GM19324 (cell line): ENCODE results near the gene SYNDIG1.

Experiments
- ATAC-seq: cut with Tn5 transposase; IDR thresholded peaks from one replicate; pipeline ENCODE4 v1.9.1; 2021; ENCODE audit warnings: mild to moderate bottlenecking, moderate library complexity; ENCODE audit not compliant: unreplicated experiment, low FRiP score

The SYNDIG1 gene

DNA sequence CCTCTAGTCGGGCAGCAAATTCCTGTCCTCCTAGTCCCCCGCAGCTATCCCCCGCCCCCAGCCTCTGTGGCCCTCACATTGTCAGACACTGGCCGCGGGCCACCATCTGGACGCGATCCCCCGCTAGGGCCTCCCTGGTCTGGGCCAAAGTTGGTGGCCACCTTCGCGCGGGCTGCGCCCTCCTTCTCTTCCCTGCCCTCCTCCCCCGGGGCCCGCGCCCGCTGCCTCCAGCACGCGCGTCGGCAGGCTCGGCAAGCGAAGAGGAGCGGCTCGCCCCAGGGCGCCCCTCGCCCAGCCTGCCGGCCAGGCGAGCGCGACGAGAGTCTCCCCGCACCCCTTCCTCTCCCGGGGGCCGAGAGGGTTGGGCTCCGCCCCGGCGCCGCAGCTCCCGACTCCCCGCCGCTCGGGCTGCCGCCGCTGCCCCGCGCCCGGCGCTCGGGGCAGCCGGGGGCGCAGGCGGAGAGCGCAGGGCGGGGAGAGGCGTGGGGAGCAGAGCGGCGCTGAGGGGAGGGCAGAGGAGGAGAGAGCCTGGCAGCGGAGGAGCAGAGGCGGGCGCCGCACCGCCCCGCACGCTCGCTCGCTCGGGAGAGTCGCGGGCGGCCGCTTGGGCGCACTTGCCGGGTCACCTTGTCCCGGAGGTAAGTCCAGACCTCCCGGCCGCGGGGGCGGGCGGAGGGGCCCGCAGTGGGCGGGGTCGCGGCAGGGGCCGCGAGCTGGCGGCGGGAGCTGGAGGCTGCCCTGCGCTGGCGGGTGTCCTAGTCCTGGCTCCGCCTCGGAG is at the start of gene SYNDIG1:
SYNDIG1 (plus strand) TSS at position 514 of the 778 bp plus-strand sequence. CDS start 73,469 bp downstream, outside the sequence.
- ATAC-seq, result no peak

DNA sequence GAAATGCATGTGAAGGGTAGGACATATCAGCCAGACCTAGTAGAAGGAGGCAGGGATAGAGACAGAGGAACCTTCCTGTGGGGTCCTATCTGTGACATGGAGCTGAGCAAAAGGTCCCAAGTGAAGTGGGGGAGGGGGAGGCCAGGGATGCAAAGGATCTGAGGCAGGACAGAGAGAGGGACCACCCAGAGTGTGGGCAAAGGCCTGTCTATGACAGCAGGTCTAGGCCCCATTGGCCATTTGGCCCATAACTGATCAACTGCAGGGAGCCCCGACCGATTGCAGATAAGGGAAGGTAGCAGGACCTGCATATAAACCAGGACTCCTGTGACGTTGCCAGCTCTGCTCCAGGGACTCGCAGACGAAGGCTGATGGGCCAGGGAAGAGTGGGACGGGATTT is 49.6 kb upstream of the SYNDIG1 start:
- no peak for ATAC-seq

DNA sequence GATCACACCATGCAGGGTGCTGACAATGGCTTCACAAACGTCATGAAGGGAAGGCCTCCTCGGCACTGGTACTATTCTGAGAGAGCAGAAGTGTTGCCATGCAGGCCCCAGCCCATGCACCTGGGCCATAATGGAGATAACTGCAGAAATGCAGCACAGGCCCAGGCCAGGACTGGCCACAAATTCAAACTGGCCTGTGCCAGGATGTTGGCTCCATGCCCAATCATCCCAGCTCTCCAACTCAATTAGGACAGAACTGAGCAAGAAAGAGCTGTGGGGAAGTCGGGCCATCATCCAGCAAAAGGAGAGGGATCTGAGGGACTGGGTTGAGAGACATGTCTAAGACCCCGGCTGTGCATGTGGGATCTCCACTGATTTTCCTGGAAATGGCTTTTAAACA is 48.9 kb upstream of the SYNDIG1 start:
- no peak for ATAC-seq

GRCh38 chr20:24421071-24421470 is 48.4 kb upstream of the SYNDIG1 start:
- no peak for ATAC-seq

DNA sequence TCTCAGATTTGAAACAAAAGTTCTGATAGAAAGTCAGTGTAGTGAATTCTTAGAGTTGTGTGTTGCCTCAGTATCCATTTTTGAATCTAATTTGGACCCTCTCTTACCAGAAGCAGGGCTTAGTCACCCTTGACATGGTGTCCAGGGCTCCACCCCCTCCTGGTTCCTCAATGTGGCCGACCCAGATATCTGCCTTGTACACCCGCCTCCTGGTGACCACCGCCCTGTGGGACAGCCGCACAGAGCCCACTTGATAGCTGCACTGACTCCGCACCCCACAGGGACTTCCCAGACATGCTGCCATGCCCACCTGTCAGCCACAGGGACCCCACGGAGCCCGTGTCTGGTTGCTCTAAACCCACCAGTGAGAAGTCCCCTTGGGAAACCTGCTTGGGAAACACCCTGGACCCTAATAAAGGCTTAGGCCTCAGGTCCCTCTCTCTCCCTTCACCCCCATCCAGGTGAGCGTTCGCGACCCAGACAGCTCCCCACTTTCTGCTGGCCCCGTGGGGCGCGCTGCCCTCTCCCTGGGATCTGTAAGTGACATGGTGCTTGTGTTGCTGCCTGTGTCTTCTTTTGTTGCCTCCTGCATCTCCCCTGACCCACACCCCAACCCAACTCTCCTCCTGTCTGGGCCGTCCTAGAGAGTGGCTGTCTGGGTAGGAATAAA is 47.2 kb upstream of the SYNDIG1 start:
- no peak for ATAC-seq

DNA sequence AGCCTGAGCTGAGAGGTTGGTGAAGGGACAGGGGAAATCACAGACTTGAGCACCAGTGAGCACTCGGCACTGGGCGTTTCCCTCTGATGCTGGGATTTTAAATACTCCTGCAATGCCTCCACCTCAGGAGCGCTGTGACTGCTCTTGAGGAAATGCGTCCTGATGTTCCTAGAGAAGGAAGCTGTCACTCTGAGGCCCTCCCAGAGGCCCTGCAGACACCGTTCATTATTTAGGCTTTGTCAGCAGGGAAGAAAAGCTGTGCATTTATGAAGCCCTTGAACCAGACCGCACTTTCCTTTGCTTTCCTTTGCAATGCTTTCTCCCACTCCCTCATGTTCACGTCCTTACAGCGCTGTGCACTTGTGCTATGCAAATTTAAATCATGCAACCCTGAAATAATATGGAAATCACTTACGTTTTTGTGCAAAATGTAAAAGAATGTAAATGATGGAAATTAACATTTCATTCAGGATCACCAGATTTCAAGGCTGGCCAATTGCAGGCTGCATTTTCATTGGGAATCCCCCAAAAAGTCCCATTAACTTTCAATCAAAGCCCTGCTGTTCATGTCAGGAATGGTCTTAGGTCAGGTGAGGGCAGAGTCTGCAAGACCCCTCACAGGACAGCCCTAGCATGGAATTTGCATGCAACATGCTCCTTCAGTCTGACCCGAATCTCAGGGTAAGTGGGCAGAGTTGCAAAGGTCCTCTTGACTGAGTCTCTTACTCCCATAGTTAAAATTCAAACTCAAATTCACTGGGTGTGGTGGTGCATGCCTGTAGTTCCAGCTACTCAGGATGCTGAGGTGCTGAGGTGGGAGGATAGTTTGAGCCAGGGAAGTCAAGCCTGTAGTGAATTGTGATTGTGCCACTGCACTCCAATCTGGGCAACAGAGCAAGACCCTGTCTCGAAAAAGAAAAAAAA is 45.8 kb upstream of the SYNDIG1 start:
- no peak for ATAC-seq

DNA sequence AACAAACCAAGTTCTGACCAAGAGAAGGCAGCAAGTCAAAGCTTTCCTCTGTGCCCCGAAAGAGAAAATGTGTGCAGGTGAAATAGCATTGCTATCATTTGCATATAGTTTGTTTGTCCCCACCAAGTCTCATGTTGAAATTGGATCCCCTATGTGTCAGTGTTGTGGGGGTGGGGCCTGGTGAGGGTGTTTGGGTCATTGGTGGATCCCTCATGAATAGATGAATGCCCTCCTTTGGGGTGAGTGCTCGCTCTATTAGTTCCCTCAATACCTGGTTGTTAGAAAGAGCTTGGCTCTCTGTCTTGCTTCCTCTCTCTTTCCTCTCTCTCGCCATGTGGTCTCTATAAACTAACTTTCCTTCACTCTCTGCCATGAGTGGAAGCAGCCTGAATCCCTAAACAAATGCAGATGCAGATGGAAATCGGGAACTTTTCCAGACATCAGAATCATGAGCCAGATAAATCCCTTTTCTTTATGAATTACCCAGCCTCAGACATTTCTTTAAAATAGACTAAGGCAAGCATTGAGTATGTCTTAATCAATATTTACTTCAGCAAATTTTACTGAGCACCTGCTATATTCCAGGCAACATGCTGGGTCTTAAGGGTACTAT is 43.8 kb upstream of the SYNDIG1 start:
- ATAC-seq, result no peak

GRCh38 chr20:24431279-24432045 is 38.0 kb upstream of the SYNDIG1 start:
- ATAC-seq, result no peak

GRCh38 chr20:24432046-24432442 is 37.4 kb upstream of the SYNDIG1 start:
- no peak for ATAC-seq

DNA sequence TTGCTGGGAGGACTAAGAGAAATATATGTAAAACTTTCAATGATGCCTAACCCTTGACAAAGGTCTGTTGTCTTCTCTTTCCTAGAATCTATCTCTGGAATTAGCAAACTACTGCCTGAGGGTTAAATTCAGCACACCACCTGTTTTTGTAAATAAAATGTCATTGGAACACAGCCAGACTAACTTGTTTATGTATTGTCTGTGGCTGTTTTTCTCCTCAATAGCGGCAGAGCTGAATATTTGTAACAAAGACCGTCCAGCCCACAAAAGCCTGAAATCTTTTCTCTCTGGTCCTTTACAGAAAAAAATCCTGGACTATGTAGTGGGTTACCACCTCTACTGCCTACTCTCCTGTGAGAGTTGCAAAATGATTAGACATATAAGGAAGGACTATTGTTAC is 33.3 kb upstream of the SYNDIG1 start:
- ATAC-seq, result no peak

- ATAC-seq, result no peak
Observed at GRCh38 chr20:24437196-24438082, 32.0 kb upstream of the SYNDIG1 start.

DNA sequence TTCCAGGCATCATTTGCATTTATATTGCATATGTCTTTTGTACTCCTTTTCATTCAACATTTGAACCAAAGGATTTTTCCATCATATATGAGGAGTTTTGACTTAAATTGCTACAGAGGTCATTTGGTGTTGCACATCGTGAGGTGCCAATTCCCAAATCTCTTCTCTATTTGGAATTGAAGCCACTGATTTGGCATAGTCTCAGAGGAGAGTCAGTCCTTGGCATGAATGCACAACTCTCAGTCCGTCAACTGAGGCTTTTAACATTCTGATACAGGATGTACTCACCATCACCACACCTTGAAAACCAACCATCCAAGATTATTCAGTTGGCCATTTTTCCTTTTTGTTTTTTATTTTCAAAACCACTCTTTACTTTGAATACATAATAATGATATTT is 31.1 kb upstream of the SYNDIG1 start:
- no peak for ATAC-seq

DNA sequence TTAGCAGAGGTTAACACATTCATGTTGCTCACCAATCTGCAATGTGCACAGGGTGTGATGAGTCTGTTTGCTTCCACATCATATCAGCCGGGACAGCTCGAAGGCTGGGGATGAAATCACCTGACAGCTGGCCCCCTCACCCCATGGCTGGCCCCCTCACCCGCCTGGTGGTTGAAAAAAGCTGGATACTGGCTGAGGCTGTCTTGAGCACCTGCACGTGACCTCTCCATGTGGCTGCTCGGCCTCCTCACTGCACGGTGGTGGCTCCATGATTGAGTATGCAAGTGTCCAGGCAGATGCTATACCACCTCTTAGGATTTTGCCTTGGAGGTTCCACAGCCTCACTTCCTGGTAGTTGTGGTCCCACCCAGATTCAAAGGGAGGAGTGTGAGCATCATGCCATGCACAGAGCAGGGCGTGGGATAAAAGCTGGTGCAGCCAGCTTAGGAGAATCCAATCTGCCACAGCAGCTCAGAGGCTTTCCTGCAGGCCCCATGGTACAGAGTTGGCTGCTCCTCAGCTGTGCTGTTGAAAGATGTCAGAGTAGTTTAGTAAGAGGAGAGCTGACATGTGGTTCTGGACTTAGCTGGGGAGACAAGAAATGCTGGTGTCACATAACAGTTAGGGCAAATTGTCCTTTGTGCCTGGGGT is 29.6 kb upstream of the SYNDIG1 start:
- ATAC-seq, result no peak

GRCh38 chr20:24441661-24442060 is 27.8 kb upstream of the SYNDIG1 start:
- ATAC-seq, result no peak

- no peak for ATAC-seq
Observed at GRCh38 chr20:24442909-24443308, 26.5 kb upstream of the SYNDIG1 start.

GRCh38 chr20:24443436-24443835 is 26.0 kb upstream of the SYNDIG1 start:
- ATAC-seq, result no peak

GRCh38 chr20:24444526-24445190 is 24.8 kb upstream of the SYNDIG1 start:
- no peak for ATAC-seq
